ENCODE results near the gene UNC13C.

DNA sequence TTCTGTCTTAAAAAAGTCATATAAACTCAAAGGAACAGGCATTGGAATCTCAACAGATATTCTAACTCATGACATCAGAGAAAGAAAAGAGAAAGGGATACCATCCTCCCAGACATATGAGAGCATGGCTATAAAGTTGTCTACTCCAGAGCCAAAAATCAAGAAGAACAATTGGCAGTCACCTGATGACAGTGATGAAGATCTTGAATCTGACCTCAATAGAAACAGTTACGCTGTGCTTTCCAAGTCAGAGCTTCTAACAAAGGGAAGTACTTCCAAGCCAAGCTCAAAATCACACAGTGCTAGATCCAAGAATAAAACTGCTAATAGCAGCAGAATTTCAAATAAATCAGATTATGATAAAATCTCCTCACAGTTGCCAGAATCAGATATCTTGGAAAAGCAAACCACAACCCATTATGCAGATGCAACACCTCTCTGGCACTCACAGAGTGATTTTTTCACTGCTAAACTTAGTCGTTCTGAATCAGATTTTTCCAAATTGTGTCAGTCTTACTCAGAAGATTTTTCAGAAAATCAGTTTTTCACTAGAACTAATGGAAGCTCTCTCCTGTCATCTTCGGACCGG lies 35.9 kb downstream of the UNC13C start:
- TF ChIP-seq EZH2 (IDR thresholded peaks at IDR 0.05; ENCODE audit: insufficient read depth, poor library complexity, severe bottlenecking) (no peak), EZH2phosphoT487 (IDR thresholded peaks at IDR 0.05; ENCODE audit: insufficient read depth, low read depth) (no peak)
